Ascending aorta (tissue), 2 donors: ENCODE data around the gene MLANA. TPM values are rescaled to one million over a fixed set of nuclear protein-coding genes. Genes with fewer than 3 reads are reported as not detected.

Experiments
- DNase-seq, 2 donors: peaks; one replicate each; pipeline ENCODE4 v3.0.0-alpha.2; 2019; ENCODE audit warnings: low spot score in 2 of 2
- H3K27ac ChIP-seq, 2 donors: fragments of 200-600 bp; sonication (generic); one replicate each; pipeline ENCODE4 v1.5.1; 2016 to 2017; ENCODE audit warnings: mild to moderate bottlenecking in 1 of 2
- H3K27me3 ChIP-seq: fragments of 200-600 bp; sonication (generic); one replicate; pipeline ENCODE4 v1.5.1; 2017
- H3K36me3 ChIP-seq, 2 donors: fragments of 200-600 bp; sonication (generic); one replicate each; pipeline ENCODE4 v1.5.1; 2016
- H3K4me1 ChIP-seq, 2 donors: fragments of 200-600 bp; sonication (generic); one replicate each; pipeline ENCODE4 v1.5.1; 2016 to 2017; ENCODE audit warnings: mild to moderate bottlenecking in 1 of 2
- H3K4me3 ChIP-seq, 2 donors: fragments of 200-600 bp; sonication (generic); one replicate each; pipeline ENCODE4 v1.5.1; 2016 to 2017; ENCODE audit warnings: mild to moderate bottlenecking in 1 of 2
- H3K9me3 ChIP-seq, 2 donors: fragments of 200-600 bp; sonication (generic); one replicate each; pipeline ENCODE4 v1.5.1; 2016
- intact Hi-C: fragments of 100-400 bp; cut with DNase I; formaldehyde crosslinking; loops from one replicate; pipeline ENCODE4 v1.15.1; 2023
- total RNA-seq: library from RNA; depleted of rRNA; stranded (reverse); fragments of >200 nt; gene quantifications from one replicate; pipeline ENCODE4 v1.1.0, GENCODE V29; 2016
- TF ChIP-seq, protein P1 (sequence below), 3 experiments: fragments of 200-600 bp in 2 of 3; fragments of 450-650 bp in 1 of 3; sonication (generic) in 2 of 3; IDR thresholded peaks; one replicate each; pipeline ENCODE4 v1.5.1; 2016 to 2019; ENCODE audit warnings: antibody characterized with exemption in 3 of 3, mild to moderate bottlenecking in 1 of 3, moderate library complexity in 1 of 3

The MLANA gene, protein sequence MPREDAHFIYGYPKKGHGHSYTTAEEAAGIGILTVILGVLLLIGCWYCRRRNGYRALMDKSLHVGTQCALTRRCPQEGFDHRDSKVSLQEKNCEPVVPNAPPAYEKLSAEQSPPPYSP
- not detected for total RNA-seq

DNA sequence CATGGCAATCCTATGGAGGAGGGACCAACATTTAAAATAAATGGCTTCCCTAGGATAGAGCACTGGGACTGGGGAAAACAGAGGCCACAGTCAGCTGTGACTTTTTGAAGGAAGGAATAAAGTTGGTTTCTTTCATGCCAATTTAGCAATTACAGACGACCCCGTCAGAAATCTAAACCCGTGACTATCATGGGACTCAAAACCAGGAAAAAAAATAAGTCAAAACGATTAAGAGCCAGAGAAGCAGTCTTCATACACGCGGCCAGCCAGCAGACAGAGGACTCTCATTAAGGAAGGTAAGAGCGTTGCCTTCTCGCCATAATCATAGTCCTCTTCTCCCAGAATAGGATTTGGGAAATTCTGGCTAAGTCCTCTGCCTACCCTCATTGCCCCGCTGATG, at the start of gene MLANA:
TSS of gene MLANA (plus strand) at position 249 of the 400 bp plus-strand sequence. CDS start 1,586 bp downstream, outside the sequence.
- Histone ChIP-seq H3K36me3 (no peaks in the 10 kb centered on the region), H3K4me1 (no peaks in the 10 kb centered on the region), H3K9me3 (no peaks in the 10 kb centered on the region), H3K27ac (no peak within 1 kb of the TSS), H3K4me3 (no peak within 1 kb of the TSS), H3K27me3 (no peaks in the 10 kb centered on the region)
- intact Hi-C loops, result no loop called here
- TF ChIP-seq, protein P1, sequence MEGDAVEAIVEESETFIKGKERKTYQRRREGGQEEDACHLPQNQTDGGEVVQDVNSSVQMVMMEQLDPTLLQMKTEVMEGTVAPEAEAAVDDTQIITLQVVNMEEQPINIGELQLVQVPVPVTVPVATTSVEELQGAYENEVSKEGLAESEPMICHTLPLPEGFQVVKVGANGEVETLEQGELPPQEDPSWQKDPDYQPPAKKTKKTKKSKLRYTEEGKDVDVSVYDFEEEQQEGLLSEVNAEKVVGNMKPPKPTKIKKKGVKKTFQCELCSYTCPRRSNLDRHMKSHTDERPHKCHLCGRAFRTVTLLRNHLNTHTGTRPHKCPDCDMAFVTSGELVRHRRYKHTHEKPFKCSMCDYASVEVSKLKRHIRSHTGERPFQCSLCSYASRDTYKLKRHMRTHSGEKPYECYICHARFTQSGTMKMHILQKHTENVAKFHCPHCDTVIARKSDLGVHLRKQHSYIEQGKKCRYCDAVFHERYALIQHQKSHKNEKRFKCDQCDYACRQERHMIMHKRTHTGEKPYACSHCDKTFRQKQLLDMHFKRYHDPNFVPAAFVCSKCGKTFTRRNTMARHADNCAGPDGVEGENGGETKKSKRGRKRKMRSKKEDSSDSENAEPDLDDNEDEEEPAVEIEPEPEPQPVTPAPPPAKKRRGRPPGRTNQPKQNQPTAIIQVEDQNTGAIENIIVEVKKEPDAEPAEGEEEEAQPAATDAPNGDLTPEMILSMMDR (IDR thresholded peaks at IDR 0.05), result no peak
- DNase-seq, result no peak

DNA sequence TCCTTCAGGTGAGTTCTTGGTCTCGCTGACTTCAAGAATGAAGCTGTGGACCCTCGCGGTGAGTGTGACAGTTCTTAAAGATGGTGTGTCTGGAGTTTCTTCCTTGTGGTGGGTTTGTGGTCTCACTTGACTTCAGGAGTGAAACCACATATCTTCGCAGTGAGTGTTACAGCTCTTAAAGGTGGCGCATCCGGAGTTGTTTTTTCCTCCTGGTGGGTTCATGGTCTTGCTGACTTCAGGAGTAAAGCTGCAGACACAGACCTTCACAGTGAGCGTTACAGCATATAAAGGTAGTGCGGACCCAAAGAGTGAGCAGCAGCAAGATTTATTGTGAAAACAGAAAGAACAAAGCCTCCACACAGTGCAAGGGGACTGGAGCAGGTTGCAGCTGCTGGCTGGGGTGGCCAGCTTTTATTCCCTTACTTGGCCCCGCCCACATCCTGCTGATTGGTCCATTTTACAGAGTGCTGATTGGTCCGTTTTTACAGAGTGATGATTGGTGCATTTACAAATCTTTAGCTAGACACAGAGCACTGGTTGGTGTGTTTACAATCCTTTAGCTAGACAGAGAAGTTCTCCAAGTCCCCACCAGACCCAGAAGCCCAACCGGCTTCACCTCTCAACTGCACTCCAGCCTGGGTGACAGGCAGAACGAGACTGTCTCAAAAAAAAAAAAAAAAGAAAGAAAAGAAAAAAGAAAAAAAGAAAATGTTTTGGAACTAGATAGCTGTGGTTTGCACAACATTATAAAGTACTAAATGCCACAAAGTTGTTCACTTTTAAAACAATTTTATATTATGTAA, 48.7 kb upstream of the MLANA start:
- no peak for DNase-seq
- H3K4me1 ChIP-seq, result no peaks in the 10 kb centered on the region
- no peaks in the 10 kb centered on the region for H3K36me3 ChIP-seq
- intact Hi-C loops, result no loop called here
- no peaks in the 10 kb centered on the region for H3K9me3 ChIP-seq
- H3K27me3 ChIP-seq, result no peaks in the 10 kb centered on the region
- no peak overlapping the region for H3K4me3 ChIP-seq
- TF ChIP-seq, protein P1 (IDR thresholded peaks at IDR 0.05), result no peak
- H3K27ac ChIP-seq, result no peak overlapping the region

DNA sequence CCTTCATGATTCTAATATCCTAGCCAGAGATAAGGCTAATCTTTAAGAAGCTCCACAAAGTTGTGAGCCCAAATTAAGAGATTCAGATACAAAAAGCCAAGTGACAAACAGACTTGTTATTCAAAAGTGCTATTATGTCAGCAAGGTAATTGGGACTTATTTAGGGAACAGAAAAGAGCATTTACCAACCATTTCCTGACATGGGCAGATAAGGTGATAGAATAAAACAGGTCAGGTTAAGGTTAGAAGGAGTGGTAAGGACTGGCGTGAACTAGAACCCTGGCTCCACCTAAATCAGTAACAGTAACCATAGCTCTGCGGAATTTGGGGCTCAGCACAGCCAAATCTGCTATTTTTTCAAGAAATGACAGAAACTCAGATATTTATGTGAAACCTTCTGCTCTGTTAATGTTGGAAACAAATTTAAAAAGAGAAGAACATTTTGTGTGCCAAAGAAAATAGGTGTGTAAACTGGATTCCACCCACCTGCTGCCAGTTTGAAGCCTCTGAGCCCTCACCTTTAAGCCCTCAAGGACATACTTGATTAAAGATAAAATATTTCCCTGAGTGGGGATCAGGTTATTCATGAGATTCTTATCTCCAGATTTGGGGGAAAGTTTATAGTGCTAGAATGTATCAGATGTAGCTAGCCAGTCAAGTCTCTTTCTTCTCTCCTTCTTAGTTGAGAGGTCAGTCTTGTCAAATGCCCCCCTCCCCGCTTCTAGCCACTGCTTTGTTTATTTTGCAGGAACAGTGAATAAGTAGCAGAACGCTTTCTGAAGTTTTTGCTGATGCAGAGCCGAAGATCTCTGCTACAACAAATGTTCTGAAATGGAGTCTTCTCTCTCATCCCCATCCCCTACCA, 47.5 kb upstream of the MLANA start:
- DNase-seq, result no peak
- H3K27ac ChIP-seq, result peak overlapping the region in 1 of 2 donors; percentile 33
- H3K9me3 ChIP-seq, result no peaks in the 10 kb centered on the region
- H3K4me3 ChIP-seq, result no peak overlapping the region
- intact Hi-C loops, result no loop called here
- TF ChIP-seq, protein P1 (IDR thresholded peaks at IDR 0.05), result no peak
- no peaks in the 10 kb centered on the region for H3K4me1 ChIP-seq
- no peaks in the 10 kb centered on the region for H3K27me3 ChIP-seq
- no peaks in the 10 kb centered on the region for H3K36me3 ChIP-seq

DNA sequence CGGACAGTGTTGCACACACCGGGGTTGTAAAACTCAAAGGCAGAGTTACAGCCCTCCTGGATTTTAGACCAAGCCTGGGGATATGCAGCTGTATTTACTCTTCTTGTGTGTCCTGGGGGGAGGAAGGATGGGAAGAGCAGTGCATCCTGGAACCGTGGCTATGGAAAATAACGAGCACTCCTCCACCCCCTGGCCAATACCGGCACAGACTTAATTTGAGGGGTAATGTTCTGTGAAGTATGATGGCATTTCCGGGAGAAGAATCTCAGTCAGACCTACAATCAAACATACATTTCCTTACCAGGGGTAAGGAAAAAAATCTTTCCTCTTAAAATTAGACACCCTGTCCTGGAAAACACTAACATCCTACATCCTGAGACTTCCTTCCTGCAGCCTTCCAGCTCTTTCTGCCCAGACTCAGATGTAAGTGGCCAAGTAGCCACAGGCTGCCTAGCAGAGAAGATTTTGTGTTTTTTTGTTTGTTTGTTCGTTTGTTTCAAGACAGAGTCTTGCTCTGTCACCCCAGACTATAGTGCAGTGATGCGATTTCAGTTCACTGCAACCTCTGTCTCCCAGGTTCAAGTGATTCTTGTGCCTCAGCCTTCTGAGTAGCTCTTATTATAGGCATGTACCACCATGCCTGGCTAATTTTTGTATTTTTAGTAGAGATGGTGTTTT, 46.8 kb upstream of the MLANA start:
- Histone ChIP-seq H3K36me3 (no peaks in the 10 kb centered on the region), H3K4me1 (no peaks in the 10 kb centered on the region), H3K27me3 (no peaks in the 10 kb centered on the region), H3K27ac (no peak overlapping the region), H3K9me3 (no peaks in the 10 kb centered on the region), H3K4me3 (no peak overlapping the region)
- intact Hi-C loops, result no loop called here
- no peak for DNase-seq
- TF ChIP-seq, protein P1 (IDR thresholded peaks at IDR 0.05), result no peak

DNA sequence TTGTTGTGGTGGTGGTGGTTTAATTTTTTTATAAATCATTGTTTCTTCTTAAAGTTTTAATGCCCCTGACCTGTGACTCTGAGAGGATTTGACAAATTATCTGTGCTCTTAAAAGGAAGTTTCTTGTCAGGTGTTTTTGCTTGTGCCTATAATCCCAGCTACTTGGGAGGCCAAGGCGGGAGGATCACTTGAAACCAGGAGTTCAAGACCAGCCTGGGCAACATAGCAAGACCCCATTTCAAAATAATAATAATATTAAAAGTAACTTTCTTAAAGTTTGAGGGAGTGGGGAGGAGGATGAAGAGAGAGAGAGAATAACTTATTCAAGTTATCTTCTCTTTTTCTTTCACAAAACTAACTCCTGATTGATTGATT, 45.5 kb upstream of the MLANA start:
- no peak for DNase-seq
- Histone ChIP-seq H3K27me3 (no peaks in the 10 kb centered on the region), H3K27ac (no peak overlapping the region), H3K4me1 (no peaks in the 10 kb centered on the region), H3K9me3 (no peaks in the 10 kb centered on the region), H3K36me3 (no peaks in the 10 kb centered on the region), H3K4me3 (no peak overlapping the region)
- TF ChIP-seq, protein P1 (IDR thresholded peaks at IDR 0.05), result no peak
- intact Hi-C loops, result no loop called here
